Measurements from ENCODE around the gene NEU1.
A peak's percentile ranks its signal among the peaks of the same experiment; 100 is the strongest.
"Not testable (repeated sequence)": the region's sequence is repeated elsewhere in the genome, so short reads cannot be mapped to it uniquely, and the experiment has no call there.

NEU1 gene

GRCh38 chr6:31862344-31863235 lies at the start of gene NEU1:
Gene NEU1 (minus strand): TSS chr6:31862821. CDS start chr6:31862776, 45 bp downstream.
- DNase-seq = peak; percentile 100

DNA sequence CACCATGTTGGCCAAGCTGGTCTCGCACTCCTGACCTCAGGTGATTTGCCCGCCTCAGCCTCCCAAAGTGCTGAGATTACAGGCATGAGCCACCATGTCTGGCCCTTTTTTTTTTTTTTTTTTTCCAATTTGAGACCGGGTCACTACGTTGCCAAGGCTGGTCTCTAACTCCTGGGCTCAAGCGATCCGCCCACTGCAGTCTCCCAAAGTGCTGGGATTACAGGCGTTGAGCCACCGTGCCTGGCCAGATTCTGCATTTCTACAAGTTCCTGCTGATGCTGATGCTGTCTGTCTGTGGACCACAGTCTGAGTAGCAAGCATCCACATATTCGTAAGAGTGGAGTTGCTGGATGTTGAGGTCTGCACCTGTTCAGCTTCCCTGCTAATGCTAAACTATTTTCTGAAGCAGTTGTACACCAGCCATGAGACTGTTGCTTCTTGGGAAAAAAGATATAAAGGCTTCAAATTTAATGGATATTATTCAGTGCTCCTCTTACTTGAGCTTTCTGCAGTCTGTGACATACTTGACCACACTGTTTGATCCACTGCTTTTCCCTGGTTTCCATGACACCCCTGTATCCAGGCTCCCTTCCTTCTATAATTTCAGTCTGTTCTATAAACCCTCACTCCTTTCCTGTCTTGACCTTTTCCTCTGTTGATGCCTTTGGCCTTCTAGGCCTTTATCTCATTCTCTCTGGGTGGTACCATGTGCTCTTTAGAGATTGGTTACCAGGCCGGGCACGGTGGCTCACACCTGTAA lies 49.4 kb upstream of the NEU1 start:
- DNase-seq = no peak

- not testable (repeated sequence) for DNase-seq
Observed at GRCh38 chr6:31909298-31909697, 46.7 kb upstream of the NEU1 start.

DNA sequence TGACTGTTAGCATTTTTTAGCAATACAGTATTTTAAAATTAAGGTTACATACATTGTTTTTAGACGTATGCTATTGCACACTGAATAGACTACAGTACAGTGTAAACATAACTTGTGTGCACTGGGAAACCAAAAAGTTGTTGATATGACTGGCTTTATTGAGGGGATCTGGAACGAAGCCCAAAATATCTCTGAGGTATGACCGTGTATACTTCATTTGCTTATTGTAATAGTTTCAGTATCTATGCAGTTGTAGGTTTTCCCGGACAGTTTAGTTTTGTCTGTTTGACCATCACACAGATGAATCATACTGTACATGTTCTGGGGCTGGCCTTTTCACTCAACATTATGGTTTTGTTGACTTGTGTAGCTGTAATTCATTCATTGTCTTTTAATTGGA lies 46.2 kb upstream of the NEU1 start:
- no peak for DNase-seq

DNA sequence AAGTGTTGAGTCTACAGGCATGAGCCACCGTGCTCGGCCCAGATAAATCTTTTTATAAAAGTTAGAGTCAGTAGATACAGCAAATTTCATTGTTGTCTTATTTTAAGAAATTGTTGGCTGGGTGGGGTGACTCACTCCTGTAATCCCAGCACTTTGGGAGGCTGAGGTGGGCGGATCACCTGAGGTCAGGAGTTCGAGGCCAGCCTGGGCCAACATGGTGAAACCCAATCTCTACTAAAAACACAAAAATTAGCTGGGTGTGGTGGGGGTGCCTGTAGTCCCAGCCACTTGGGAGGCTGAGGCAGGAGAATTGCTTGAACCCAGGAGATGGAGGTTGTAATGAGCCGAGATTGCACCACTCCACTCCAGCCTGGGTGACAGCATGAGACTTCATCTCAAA lies 45.6 kb upstream of the NEU1 start:
- not testable (repeated sequence) for DNase-seq

GRCh38 chr6:31907158-31907813 lies 44.7 kb upstream of the NEU1 start:
- DNase-seq = peak; percentile 62

GRCh38 chr6:31906727-31907126 lies 44.1 kb upstream of the NEU1 start:
- not testable (repeated sequence) for DNase-seq

GRCh38 chr6:31906122-31906521 lies 43.5 kb upstream of the NEU1 start:
- no peak for DNase-seq

- no peak for DNase-seq
Observed at GRCh38 chr6:31905041-31905440, 42.4 kb upstream of the NEU1 start.

GRCh38 chr6:31903957-31904356 lies 41.3 kb upstream of the NEU1 start:
- no peak for DNase-seq

DNA sequence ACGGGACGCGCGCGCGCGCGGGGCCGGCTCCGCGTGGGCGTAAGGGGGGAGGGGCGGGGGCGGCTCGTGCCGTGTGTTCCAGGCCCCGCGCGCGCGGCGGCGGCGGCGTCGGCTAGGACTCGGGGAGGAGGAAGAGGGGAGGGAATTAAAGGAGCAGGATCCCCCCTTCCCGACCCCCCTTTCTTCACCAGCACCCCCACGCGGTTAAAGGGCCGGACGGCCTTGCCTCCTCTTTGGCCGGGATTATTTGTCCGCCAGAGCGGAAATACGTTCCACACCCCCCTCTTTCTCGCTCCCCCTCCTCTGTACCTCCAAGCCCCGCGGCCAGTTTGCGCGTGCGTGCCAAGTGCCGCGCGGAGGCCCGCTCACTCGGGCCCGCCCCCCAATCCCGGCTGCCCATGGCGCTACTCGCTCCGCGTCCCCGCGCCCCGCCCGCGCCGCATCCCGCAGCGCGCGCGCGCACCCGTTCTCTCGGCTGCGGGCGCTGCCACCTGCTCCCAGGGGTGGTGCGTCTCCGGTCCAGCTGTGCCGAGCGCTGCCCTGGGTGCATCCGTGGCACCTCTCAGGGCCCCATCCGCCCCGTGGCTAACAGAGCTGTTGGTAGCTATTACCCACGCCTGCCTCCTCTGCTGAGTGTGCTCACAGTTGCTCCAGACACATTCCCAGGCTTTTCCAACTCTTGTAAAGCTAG lies 39.5 kb upstream of the NEU1 start, which contains the start of gene ZBTB12:
TSS of gene ZBTB12 (minus strand) at position 134 of the 691 bp plus-strand sequence. CDS start 781 bp downstream, outside the sequence.
- DNase-seq = peak; percentile 97

- DNase-seq = peak; percentile 53
Observed at GRCh38 chr6:31901415-31901952, 38.9 kb upstream of the NEU1 start.

DNA sequence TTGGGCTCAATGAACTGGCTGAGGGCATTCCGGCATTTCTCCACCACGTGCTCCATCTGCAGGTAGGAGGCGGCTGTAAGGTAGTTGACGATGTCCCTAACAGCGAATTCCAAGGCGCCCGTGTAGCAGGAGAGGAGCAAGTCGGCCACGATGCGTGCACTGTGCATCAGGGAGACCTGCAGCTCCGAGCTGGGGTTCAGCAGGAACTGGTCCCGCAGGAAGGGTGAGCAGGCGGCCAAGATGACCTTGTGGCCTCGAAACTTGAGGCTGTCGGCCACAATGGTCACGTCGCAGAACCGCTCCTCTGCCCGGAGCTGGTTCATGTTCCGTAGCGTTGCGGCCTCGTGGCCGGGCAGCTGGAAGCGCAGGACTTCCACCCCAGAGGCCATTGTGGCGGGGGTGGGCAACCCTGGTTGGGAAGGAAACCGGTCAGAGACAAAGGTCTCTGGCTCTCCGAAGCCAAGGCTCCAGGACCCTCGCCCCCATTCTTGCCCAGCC lies 38.3 kb upstream of the NEU1 start:
- no peak for DNase-seq

DNA sequence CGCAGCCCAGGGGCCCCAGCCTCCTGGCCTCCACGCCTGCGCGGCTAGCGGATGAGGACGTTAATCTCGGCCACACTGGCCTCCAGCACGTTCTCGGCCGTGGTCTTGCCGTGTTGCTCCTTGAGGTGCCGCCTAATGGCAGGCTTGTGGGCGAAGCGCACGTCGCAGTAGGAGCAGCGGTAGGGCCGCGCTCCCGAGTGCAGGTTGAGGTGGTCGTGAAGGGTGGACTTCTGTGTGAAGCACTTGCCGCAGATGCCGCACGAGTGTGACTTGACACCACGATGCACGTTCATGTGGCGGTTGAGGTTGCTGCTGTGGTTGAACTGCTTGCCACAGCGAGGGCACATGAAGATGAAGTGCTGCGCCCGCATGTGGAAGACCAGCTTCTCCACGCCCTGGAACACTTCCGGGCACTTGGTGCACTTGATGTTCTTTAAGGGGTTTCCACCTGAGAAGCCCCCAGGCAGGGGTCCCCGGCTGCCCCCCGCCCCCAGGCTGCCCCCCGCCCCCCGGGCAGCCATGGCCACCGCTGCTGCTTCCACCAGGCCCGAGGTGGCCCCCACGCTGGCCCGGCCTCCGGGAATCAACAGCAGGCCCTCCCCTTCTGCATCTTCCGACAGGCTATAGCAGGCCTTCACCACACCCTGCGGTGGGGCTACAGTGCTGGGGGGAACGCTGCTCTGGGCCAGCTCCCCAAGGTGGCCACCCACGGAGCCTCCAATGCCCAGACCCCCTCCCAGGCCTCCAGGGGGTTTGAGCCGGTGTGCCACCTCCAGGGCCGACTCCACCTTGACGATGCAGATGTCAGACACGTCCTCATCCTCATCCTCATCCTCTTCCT lies 37.5 kb upstream of the NEU1 start:
- DNase-seq = no peak

- no peak for DNase-seq
Observed at GRCh38 chr6:31899215-31899614, 36.6 kb upstream of the NEU1 start.

GRCh38 chr6:31898383-31899011 lies 35.9 kb upstream of the NEU1 start:
- peak; percentile 89 for DNase-seq

- DNase-seq = peak; percentile 91
Observed at GRCh38 chr6:31897612-31898382, 35.2 kb upstream of the NEU1 start, which contains the start of gene EHMT2. Gene EHMT2 (minus strand): TSS chr6:31897698. CDS start chr6:31897677, 21 bp downstream.

DNA sequence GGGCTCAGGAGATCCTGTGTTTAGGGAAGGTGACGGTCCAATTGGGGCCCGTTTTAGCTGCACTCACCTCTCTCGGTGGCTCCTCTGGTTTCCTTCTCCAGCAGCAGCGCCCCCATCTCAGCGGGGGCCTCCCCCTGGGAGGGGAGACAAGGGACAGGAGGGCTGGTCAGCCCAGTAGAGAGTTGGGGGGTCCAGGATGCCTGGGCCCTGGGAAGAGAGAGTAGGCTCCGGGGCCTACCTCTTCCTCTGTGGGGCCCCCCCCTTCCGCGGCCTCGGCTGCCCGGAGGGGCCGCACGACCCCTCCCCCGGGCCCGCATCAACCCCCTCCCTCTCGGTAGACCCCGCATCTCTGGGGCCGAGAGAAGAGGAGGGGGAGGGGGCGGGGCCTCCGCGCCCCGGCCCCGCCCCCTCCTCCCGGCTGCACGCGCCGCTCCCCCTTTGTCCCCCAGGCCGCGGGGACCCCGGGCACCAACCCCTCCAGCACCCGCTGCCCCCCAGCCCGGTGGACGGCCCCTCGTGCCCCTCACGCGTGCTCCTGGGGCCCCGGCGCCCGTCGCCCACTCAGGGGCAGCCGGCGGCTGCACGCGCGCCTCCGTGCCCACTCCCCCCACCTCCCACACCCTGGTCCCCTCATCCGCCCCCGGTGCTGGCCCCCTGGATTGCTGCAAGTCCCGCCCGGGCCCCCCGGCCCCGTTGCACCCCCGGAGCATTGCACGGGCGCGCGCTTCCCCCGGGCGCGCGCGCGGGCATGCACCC lies 34.4 kb upstream of the NEU1 start:
- no peak for DNase-seq

DNA sequence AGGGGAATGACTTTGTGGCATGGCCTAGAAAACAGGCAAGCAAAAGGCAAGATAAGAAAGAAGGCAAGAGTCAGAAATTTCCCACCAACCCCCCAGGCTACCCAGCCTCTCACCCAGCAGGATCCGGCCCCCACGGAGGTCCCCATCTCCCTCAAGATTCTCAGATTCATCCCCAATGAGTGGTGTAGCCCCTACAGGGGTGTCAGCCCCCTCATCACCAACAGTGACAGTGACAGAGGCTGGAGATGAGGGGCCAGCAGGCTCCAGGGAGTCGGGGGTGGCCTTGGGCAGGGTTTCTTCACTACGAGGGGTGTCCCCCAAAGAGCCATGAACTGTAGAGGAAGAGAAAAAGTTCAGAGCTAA lies 33.9 kb upstream of the NEU1 start:
- no peak for DNase-seq
